ENCODE measurements around the gene LRRC47.

DNA sequence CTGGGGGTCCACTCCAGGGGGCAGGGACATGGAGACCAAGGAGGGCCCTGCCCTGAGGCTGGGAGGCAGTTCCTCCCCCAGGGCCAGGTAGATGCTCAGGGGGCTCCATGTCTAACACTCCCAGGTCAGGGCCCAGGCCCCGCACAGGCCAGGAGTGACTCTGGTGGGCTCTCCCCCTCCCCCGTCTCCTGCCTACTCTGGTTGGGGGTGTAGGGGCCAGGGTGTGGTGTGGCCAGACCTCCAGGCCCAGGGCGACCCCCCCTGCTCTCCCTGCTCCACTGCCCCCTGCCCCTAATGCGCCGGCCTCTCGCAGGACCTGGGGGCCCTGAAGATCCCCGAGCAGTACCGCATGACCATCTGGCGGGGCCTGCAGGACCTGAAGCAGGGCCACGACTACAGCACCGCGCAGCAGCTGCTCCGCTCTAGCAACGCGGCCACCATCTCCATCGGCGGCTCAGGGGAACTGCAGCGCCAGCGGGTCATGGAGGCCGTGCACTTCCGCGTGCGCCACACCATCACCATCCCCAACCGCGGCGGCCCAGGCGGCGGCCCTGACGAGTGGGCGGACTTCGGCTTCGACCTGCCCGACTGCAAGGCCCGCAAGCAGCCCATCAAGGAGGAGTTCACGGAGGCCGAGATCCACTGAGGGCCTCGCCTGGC, 63.7 kb downstream of the LRRC47 start:
- TF ChIP-seq BACH2 (CRISPR knock-in tag; IDR thresholded peaks at IDR 0.05; ENCODE audit: borderline replicate concordance) (no peak), PATZ1 (CRISPR knock-in tag; IDR thresholded peaks at IDR 0.05; ENCODE audit: borderline replicate concordance) (no peak), ZFP30 (CRISPR knock-in tag; IDR thresholded peaks at IDR 0.05) (no peak), CSDC2 (CRISPR knock-in tag; IDR thresholded peaks at IDR 0.05) (no peak), ZNF565 (CRISPR knock-in tag; conservative IDR thresholded peaks at IDR 0.05; ENCODE audit: low read depth) (no peak), RARB (CRISPR knock-in tag; IDR thresholded peaks at IDR 0.05) (no peak), CREB5 (CRISPR knock-in tag; IDR thresholded peaks at IDR 0.05; ENCODE audit: low read depth) (no peak), ARNTL (CRISPR knock-in tag; IDR thresholded peaks at IDR 0.05; ENCODE audit: borderline replicate concordance, low read depth) (no peak), TCF4 (CRISPR knock-in tag; IDR thresholded peaks at IDR 0.05; ENCODE audit: borderline replicate concordance) (no peak), ESRRG (CRISPR knock-in tag; IDR thresholded peaks at IDR 0.05) (no peak), ZNF70 (CRISPR knock-in tag; IDR thresholded peaks at IDR 0.05) (no peak), SNAI2 (CRISPR knock-in tag; IDR thresholded peaks at IDR 0.05) (no peak), ZFP3 (CRISPR knock-in tag; IDR thresholded peaks at IDR 0.05) (no peak)
- TF ChIP-seq, protein P1, sequence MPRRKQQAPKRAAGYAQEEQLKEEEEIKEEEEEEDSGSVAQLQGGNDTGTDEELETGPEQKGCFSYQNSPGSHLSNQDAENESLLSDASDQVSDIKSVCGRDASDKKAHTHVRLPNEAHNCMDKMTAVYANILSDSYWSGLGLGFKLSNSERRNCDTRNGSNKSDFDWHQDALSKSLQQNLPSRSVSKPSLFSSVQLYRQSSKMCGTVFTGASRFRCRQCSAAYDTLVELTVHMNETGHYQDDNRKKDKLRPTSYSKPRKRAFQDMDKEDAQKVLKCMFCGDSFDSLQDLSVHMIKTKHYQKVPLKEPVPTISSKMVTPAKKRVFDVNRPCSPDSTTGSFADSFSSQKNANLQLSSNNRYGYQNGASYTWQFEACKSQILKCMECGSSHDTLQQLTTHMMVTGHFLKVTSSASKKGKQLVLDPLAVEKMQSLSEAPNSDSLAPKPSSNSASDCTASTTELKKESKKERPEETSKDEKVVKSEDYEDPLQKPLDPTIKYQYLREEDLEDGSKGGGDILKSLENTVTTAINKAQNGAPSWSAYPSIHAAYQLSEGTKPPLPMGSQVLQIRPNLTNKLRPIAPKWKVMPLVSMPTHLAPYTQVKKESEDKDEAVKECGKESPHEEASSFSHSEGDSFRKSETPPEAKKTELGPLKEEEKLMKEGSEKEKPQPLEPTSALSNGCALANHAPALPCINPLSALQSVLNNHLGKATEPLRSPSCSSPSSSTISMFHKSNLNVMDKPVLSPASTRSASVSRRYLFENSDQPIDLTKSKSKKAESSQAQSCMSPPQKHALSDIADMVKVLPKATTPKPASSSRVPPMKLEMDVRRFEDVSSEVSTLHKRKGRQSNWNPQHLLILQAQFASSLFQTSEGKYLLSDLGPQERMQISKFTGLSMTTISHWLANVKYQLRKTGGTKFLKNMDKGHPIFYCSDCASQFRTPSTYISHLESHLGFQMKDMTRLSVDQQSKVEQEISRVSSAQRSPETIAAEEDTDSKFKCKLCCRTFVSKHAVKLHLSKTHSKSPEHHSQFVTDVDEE (CRISPR knock-in tag; IDR thresholded peaks at IDR 0.05), result no peak

Data from SK-N-SH treated with all-trans-retinoic acid at 6 μM for 48 hours (cell line).